HG02763 (cell line): Measurements from ENCODE around the gene SNN.

ENCODE experiments used
- ATAC-seq: cut with Tn5 transposase; IDR thresholded peaks from one replicate; pipeline ENCODE4 v1.9.1; 2021; ENCODE audit warnings: mild to moderate bottlenecking, moderate library complexity; ENCODE audit not compliant: unreplicated experiment

Gene SNN

DNA sequence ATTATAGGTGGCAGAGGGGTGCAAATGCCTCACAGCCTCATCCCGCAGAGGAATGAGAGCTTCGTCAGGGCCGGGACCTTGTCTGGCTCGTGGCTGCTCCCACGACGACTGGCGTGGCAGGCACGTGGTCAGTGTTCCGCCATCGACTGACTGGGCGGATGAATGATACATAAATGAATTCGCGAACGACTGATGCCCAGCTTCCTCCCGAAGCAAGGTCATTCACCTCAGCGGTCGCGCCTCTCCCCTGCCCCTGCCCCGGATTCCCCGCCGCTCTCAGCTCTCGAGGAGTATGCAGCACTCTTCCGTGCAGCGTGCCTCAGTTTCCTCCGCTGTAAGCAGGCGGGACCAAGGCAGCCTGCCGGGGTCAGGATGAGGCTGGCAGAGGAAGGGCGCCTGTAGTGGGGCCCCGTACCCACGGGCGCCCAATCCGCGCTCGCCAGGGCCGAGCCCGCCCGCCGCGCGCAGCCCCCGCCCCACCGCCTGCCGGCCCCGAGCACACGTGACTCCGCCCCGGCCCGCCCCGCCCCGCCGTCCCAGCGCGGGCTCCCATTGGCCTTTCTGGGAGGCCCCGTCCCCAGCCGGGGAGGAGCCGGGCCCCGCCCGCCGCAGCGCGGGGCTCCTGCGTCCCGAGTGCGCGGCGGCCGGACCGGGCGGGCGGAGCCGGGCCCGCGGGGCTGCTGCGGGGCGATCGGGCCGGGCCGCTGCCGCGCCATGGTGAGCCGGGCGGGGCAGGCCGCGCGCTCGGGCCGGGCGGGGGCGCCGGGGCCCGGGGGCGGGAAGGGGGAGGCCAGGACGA, at the start of gene SNN:
Gene SNN, plus strand, starts transcription at position 632 of the 799 bp plus-strand sequence. CDS start 7,605 bp downstream, outside the sequence.
- ATAC-seq: peak; percentile 46

DNA sequence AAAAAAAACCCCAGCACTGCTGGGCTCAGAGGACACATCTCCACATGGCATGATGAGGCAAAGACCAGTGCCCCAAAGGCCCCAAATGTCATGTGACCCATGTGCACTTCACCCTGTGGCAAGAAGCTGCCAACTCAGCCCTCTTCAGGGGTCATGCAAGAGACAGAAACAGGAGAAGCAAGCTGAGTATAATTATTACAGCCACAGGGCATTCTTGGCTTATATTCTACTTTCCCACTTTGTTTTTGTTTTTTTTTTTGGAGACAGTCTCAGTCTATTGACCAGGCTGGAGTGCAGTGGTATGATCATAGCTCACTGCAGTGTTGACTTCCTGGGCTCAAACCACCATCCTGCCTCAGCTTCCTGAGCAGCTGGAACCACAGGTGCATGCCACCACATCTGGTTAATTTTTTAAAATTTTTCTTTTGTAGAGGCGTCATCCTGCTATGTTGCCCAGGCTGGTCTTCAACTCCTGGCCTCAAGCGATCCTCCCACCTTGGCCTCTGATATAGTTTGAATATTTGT, 48.9 kb upstream of the SNN start:
- no peak for ATAC-seq

DNA sequence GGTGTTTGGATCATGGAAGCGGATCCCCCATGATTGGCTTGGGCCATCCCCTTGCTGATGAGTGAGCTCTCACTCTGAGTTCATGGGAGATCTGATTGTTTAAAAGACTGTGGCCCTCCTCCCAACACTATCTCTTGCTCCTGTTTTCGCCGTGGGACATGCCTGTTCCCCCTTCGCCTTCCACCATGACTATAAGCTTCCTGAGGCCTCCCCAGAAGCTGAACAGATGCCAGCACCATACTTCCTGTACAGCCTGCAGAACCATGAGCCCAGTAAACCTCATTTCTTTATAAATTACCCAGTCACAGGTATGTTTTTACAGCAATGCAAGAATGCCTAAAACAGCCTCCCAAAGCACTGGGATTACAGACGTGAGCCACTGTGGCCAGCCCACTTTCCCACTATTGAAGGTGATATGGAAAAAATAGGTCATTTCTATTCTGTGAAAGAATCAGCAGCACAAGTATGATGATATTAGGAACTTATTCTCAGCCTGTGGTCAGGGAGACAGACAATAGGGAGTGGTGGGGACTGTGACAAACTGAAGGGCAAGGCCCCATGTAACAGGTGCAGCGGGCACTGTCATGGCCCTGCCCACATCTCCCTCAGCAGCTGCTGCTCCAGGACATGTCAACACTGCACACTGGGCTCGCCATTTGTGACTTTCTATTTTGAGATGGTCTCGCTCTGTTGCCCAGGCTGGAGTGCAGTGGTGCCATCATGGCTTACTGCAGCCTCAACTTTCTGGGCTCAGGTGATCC, 47.8 kb upstream of the SNN start:
- ATAC-seq: no peak

DNA sequence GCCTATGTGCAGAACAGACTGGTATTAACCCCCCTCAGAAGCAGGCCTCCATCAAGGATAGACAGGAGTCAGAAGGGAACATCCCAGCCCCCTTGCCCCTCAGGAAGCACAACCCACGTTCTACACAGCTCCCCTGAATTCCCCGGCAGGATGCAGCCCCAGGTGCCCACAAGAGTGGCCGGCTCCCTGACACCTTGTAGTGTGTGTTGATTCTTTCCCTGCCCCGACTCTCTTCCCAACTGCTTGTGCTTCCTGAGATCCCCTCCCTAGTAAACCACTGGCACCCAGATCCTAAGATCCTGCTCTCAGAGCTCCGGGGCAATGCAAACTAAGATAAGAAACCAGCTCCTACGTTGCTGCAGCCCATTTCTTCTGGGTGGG, 46.7 kb upstream of the SNN start:
- no peak for ATAC-seq

DNA sequence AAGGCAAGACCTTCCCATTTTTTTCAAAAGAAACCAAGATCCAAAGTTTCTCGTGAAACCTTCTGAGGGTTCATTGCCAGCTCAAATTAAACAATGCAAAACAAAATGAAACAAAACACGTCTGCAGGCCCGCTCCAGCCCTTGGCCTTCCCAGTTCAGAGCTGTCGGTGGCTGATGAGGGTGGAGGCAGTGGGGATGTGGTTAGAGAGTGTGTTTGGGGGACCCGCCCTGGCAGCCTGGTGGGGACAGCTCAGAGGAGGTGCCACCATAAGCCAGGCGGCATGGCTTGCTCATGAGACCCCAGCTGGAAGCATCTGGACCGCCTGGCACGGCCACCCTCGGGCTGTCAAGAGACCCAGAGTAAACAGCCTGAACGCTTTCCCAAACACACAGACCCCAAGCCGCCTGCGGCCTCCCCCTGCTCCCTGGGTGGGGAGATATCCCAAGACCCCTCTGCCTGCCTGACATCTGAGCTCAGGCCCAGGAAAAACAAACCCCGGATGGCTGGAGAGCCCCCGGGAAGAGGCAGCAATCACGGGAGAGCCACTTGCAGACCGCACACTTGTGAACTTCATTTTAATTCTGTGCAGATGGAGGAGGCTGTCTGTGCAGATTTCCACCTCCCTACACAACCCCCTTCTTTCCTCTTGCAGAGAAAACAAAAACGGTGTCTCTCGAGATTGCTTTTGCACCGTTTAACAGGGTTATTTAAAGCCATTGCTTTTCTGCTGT, 46.2 kb upstream of the SNN start:
- ATAC-seq: no peak

DNA sequence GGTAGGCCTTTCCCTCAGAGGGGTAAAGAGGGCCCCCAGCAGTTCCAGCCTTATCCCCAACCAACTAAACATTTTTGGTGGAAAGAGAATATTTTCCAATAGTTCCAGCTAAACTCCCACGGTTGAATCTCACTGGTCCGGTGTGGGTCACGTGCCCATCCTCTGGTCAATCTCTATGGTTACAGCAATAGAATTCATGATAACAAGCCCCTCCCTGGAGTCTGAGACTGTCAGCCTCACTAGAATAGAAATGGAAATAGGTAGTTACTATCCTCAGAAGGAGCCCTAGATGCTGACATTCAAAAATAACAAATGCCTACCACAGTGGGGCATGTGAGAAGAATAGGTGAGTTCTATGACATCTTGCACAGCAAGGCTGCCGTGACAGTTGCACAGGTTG, 44.0 kb upstream of the SNN start:
- no peak for ATAC-seq

DNA sequence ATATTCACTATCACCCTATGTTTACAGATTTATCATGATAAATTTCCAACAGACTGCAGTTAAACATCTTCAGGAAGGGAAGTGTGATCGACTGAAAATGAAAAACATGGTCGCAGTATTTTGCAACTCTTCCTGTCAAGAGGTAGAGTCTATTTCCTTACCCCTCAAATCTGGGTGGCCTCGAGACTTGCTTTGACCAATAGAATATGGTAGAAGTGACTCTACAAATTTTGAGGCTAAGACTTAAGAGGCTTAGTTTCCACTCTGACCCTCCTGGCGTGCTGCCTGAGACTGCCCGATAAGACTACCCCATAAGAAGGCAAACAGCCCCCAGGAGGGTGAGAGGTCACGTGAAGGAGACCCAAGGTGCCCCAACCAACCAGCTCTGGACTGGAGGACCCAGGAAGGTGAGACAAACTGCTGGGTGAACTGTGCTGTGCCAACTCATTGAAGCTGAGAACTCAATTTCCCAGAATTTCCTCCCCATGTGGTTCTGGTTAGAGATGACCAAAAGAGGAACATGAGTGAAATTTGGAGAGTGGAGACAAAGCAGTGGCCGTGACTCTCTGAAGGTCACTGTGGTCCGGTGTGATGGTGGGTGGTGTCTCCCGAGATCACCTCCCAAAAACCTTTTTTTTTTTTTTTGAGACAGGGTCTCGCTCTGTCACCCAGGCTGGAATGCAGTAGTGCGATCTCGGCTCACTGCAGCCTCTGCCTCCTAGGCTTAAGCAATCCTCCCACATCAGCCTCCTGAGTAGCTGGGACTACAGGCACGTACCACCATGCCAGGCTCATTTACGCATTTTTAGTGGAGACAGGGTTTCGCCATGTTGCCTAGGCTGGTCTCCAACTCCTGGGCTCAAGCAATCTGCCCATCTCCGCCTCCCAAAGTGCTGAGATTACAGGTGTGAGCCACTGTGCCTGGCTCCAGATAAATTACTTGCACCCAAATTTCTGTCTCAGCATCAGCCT, 43.3 kb upstream of the SNN start:
- ATAC-seq: no peak

DNA sequence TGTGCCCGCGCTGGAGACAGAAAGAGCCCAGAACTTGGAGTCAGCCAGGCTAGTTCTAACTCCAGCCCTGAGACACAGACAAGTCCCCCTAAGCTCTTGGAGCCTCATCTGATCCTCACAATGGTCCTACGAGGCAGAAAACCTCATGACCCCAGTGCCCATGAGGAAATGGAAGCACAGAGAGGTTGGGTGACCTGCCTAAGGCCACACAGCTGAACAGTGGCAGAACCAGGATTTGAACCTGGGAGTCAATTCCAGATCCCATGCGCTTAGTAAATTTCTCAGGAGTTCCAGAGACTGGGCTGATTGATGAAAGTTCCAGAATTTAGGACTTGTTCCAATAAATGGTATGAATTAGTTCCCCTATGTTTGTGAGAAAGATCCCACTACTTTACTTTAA, 42.5 kb upstream of the SNN start:
- no peak for ATAC-seq

DNA sequence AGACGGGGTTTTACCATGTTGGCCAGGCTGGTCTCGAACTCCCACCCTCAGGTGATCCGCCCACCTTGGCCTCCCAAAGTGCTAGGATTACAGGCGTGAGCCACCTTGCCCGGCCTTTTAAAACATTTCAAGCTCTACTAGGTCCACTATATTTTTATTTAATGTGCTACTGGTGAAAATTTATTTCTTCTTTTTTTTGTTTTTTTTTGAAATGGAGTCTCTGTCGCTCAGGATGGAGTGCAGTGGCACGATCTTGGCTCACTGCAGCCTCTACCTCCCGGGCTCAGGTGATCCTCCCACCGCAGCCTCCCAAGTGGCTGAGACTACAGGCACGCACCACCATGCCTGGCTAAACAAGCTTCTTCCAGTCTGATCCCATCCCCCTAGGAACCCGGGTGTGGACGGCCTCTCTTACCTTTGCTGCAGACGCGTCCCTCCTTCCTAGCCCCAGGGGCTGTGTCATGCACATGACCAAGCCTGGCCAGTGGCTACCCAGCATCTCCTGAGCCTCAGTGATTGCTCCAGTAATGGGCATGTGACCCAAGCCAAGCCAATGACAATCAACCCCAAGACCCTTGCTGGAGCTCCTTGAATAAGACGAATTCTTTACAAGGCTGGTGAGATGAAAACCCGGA, 41.5 kb upstream of the SNN start:
- no peak for ATAC-seq

DNA sequence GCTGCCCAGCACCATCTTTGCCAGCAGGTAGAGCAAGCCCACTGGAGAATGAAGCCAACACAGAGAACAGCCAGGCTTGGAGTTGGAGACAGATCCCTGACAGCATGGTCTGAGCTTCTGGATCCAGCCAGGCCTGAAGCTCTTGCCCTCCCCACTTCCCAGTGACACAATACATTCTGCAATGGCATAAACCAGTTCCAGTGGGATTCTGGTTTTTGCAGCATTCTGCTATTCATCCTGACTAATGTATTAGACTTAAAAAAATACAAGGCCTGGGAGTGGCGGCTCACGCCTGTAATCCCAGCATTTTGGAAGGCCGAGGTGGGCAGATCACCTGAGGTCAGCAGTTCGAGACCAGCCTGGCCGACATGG, 41.0 kb upstream of the SNN start:
- no peak for ATAC-seq

DNA sequence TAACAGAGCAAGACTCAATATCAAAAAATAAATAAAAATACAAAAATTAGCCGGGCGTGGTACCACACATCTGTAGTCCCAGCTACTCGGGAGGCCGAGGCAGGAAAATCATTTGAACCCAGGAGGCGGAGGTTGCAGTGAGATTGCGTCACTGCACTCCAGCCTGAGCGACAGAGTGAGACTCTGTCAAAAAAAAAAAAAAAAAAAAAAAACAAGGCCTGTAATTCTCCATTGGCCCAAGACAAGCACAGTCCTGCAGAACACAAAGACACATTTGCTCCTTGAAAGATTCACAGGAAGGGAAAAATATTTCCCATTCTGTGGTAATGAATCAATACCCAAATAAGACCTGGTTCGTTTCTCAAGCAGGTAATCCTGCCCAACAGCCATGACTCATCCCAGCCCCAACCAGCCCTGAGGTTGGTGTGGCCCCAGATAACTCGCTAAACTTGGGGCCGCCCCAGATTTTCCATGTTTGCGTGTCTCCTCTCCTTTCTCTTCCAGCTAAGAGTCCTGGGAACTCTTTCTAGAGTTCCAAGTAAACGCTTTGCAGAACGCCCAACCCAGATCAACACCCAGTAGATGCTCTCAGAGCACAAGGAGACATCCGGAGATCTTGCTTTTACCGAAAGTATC, 40.3 kb upstream of the SNN start:
- ATAC-seq: no peak

DNA sequence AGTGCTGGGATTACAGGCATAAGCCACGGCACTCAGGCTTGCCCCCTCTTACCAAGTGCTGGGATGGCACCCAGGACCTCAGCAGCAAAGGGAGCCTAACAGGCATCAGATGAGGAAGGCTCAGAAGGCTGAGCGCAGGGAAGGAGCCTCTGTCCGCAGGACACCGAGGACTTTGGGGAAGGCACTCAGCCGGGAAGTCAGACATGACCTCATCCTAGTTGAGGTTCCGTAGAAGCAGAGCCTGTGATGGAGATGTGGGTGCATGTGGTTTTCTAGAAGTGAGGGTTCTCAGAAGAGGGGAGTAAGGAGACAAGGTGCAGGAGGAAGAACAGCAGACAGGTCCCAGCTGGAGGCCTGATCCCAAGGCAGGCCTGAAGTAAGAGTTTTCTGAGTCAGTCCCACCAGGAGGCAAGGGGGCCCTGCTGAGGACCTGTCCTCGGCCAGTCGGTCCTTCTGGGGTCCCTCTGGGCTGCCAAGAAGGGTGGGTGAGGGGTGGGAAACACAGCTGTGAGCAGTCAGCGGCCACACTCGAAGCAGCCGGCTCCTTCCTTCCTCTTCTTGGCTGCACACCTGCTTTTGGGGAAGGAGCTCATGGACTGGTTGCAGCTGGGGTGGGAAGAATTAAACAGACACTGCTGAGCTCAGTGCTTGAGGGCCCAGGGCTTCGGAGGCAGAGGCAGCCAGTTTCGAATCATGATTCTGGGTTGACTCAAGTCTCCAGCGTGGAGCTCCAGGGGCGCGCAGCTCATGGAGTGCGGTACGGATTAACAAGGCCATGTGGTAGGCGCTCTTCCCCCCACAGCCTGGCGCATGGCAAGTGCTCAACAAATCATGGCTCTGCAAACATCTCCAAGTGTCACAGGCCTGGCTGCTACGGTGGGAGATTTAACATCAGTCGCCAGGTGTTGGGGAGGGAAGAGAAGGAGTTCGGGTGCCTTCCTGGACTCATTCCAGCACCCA, 38.9 kb upstream of the SNN start:
- ATAC-seq: no peak

DNA sequence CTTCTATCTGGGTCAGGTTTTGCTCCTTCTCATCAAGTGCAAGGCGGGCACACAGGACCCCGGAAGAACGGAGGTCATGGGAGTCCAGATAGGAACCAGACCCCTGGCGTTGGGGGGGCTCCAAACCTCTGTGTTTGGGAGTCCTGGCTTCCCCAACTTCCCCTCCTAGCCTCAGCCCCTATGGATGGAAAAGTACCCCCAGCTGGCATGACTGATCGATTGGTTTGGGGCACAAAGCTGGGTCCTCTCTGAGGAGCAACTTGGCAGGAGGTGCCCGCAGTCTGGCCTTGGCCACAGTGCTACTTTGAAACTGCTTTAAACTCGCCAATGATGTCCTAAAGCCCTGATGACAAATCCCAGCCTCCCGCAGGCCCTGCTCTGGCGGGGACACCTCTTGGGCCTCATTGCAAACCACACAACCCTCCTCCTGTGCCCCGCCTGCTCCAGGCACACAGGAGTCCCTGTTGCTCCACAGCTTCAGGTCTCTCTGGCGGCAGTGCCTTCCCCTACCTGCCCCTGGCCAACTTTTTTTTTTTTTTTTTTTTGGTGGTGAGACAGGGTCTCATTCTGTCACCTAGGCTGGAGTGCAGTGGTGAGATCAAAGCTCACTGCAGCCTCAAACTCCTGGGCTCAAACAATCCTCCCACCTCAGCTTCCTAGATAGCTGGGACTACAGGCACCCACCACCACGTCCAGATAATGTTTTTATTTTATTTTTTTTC, 38.0 kb upstream of the SNN start:
- no peak for ATAC-seq

DNA sequence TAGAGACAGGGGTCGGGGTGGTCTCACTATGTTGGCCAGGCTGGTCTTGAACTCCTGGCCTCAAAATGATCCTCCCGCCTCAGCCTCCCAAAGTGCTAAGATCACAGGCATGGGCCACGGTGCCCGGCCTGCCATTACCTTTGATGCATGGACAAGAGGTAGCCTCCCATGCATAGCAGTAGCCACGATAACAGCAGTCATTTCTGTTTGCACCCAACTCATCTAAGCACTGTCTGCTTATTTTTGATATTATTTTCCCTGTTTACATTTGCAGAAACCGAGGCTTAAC, 37.5 kb upstream of the SNN start:
- no peak for ATAC-seq

DNA sequence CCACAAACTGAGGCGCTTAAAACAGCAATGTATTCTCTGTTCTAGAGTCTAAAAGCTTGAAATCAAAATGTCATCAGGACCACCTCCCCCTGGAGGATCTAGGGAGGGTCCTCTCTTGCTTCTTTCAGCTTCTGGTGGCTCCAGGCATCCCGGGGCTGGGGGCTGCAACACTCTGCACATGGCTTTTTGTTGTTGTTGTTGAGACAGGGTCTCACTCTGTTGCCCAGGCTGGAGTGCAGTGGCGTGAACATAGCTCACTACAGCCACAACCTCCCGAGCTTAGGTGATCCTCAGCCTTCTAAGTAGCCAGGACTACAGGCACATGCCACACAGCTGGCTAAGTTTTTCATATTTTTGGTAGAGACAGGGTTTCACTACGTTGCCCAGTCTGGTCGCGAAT, 37.0 kb upstream of the SNN start:
- no peak for ATAC-seq

DNA sequence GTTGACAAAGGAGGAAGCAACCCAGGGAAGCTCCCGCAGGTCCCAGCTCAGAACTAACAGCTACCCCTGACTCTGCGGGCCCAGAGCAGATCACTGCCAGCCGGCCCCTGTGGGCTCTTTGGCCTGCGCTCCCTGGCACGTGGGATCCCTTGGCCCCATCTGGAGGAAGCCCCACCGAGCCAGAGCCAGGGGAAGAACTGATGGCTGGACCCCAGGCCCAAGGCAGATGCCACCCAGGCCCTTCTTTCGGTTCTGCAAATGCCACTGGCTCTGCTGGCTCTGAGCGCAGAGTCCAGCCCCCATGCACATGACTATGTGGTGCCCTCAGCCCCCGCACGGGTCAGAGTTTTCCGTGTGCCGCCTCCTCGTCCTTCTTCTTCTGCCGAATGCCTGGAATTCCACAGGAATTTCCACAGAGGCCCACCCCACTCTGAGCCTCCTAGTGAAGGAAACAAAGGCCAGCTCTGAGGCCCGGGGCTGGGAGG, 35.8 kb upstream of the SNN start:
- ATAC-seq: no peak

DNA sequence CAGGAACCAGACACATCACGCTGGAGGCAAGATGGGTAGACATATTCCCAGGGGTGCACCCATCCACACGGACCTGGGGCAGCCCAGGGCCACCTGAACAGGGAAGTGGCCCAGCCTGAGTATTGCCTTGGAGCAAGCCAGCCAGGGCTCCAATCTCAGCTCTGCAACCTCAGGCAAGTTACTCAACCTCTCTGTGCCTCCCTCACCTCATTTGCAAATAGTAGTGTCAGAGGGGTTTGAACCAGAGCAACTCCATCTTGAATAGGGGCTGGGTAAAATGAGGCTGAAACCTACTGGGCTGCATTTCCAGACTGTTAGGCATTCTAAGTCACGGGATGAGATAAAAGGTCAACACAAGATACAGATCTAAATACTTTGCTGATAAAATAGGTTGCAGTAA, 35.1 kb upstream of the SNN start:
- no peak for ATAC-seq

DNA sequence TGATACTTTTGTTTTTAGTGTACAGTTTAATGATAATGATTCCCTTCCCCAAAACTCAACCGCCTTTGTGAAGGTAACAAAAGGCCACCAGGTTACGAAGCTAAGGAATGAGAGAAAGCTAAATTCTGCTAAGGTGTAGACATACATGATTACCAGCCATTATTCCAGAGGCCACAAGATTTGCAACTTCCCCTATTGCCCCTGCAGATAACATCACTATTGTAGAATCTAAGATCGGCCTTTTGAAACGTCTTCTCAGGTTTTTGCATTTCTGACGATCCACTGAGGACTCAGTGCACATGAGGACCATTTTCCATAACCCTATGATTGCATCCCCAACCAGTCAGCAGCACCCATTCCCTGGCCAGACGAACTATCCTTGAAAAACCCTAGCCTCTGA, 33.9 kb upstream of the SNN start:
- no peak for ATAC-seq
